ENCODE results near the gene PXDN. TPM values are rescaled to one million over a fixed set of nuclear protein-coding genes. Genes with fewer than 3 reads are reported as not detected.
"Not testable (repeated sequence)": the region's sequence is repeated elsewhere in the genome, so short reads cannot be mapped to it uniquely, and the experiment has no call there.

Gene PXDN
- polyA plus RNA-seq, 4 donors = 154 to 191 (median 170) TPM

DNA sequence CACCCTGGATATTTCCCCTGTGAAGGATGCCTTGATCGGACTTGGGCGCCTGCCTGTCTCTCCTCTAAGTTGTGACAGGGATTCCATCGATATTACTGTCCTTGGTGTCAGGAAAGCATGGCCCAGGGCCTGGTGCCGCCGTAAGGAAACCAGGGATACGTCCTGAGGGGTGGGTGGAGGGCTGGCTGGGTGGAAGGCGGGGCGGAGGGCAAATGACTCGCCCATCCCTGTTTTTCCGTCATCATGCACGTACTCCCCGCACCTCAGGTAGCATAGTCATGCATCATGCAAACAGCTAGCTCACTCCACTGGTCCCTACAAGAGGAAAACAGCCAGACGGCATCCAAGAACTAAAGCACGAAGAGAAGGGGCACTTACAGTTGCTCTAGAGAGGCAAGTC is 57.1 kb downstream of the PXDN start:
- no peak for DNase-seq (ENCODE audit: low read depth in 4 of 4, low spot score in 2 of 4)

DNA sequence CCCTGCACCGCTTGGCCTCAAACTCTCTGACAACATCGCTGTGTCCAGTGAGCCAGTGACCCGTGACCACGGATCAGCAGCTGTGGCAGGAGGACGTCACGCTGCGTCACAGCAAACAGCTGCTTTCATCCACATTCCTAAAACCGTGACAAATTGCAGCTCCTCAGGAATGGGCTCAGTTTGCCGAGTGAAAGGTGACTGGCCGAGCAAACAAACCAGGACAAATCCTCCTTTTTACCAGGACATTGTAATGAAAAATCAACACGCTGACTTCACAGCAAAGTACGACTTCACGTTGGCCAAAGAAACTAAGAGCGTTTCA is 57.6 kb downstream of the PXDN start:
- DNase-seq (ENCODE audit: low read depth in 4 of 4, low spot score in 2 of 4) = no peak

DNA sequence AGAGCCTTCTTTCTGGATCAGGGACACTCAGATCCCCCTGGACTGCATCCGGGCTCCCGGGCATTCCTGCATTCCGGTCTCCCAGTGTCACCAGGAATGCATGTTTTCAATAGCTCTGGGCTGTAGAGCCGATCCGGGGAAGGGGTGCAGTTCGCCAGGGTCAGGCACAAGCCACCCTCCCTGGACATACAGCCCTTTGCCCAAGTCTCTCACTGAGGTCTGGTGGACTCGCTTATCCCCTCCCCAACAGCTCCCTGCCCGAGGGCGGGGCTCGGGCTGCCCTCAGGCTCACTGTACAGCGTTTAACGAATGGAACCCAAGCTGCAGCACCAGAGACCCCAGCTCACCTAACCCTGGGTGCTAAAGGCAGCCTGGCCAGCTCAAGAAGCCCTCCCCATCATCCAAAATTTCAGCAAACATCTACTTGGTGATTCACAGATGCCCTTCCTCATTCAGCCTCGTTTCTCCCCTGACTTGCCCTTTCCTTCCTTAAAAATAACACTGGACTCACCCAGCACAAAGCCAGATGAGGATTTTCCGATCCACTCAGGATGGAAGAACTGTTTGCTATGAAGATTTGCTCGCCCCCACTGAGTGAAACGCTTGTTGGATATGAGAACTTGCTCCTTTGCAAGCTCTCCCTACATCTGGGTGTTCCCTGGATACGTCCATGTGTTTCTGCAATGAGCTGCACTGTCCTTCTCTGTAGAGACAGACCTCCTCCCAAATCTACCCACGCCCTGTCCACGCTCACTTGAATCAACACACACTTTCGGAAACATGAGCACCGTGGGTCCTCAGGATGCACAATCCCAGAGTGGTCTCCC is 58.1 kb downstream of the PXDN start:
- DNase-seq (ENCODE audit: low read depth in 4 of 4, low spot score in 2 of 4) = no peak

DNA sequence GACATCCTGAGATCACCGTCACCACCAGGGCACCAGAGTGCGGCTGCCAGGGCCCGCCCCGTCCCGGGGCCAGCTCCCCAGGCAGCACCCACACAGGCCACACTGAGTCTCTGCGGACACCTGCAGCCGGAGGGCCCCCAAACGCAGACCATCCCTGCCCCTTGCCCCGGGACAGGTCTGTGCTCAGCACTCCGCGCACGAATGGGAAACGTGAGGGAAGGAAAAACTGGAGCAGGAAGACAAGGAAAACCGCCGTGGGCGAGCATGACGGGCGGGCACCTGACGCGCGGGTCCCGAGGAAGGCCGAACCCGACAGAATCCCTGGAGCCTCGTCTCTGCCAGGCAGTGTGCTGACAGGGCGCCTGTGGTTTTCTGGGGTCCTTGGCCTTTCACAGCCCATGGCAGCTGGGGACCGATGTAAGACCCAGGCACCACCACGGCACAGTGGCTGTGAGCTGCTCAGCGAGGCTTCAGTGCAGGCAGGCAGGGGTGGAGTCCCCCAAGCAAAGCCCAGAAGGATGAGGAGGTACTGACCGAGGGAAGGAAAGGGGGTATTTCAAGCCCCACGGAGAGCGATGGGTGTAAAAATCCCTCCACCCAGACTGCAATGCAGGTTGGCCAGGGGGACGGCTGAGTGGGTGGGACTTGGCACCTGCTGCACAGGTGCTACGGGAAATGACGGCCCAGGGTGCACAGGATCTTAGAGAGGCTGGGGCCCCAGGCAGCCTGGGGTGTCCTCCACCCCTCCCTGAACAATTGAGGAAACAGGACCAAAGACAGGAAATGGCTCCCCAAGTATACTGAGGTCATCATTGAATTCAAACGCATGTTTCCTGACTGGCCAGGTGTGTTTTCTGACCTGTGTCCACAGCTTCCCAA is 59.0 kb downstream of the PXDN start:
- no peak for DNase-seq (ENCODE audit: low read depth in 4 of 4, low spot score in 2 of 4)

DNA sequence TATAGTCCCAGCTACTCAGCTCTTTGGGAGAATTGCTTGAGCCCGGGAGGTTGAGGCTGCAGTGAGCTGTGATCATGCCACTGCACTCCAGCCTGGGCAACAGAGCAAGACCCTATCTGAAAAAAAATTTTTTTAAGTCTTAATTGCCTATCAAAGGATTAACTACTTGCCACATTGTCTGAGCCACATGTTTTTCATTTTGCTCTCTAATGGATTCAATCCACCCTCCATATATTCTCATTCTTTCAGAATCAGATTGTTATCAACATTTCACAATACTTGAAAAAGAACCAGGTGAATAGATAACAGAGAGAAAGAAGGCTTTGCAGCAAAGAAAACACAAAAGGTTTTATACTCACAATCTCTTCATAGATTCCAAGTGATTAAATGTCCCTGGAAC is 61.0 kb downstream of the PXDN start:
- no peak for DNase-seq (ENCODE audit: low read depth in 4 of 4, low spot score in 2 of 4)

DNA sequence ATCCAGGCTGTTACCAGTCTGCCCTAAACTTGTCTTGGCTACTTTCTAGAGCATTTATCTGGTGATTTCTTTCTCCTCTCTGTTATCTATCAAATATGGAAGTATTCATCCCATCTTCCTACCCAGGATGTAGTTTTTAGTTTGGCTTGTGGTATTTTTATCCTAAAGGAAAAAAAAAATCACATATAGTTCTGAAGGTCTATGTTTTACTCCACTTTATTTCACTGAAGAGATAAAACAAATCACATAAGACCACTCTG is 62.2 kb downstream of the PXDN start:
- no peak for DNase-seq (ENCODE audit: low read depth in 4 of 4, low spot score in 2 of 4)

DNA sequence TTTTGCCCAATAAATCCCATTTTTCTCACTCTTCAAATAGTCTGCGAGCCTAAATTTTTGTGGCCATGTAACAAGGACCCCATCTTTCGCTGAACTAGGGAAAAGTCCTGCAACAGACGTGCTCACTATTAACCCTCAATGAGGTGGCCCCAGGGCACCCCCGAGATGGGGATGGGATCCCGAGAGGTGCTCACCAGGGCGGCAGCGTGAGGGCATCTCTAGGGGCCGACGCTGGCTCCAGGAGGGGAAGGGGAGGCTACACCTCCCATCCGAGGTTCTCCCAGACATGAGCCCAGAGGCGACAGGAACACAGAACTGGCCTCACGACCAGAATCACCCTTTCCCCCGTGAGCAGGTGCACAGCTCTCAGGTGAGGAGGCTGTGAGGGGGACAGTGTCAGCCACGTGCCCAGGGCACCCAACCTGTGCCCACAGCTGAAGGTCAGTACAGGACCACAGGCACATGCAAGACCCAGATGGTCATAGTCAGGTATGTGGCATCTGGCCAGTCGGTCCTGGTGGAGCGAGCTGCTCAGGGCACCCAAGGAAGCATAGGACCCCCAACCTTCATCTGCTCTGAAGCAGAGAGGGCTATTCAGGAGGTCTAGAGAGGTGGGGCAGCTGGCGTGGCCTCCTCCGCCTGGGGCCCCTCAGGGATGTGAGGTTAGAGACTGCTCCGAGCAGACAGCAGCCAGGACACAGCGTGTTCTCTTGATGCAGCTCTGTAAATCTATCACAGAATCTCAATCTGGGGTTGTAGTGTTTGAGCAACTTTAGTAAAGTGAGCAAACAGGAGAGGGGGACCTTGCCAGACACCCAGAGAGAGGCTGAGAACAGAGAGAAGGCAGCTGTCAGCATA is 62.8 kb downstream of the PXDN start:
- DNase-seq (ENCODE audit: low read depth in 4 of 4, low spot score in 2 of 4) = no peak

DNA sequence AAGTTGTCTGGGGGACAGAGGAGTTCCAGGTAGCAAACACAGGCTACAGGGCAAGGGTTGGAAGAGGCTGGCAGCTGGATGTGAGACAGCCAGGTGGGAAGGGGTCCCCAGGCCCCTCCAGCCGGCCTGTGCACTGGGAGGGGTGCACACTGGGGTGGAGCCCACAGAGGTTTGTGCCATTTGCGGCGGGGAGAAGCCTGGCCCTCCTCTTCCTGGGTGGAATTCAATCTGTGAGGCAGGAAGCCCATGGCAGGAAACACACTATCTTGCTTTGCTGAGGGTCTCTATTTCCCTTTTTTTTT is 63.3 kb downstream of the PXDN start:
- no peak for DNase-seq (ENCODE audit: low read depth in 4 of 4, low spot score in 2 of 4)

DNA sequence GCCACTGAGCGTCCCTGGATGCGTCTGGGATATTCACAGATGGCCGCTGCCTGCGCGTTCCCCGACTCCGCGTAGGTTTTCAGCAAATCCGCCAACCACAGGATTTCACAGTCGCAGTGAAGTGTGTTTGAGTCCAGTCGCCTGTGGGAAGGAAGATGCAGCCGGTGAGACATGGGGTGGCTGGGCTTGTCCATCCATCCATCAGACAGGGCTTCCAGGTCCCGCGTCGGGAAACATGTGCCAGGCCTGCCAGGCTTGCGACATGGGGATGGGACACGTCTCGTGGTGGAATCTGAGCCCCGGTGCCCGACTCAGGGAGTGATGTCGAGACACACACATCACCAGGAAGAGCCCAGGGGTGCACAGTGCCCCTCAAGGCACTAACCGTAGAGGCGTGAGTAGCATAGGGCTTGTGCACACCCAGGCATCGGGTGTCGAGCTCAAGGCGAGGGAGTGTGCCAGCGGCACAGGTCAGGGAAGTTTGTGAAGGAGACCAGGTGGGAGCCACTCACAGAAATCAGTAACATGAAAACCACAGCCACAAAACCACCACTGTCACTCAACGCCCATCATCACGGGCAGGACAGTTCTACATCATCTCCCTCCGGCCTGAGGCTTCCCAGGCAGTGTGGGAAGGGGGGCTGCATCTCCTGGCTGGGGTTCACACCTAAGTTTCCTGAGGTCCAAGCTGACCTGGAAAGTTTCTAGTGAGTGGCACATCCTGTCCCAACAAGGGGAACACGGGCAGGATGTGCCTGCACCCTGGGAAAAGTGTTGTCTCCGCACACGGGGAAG is 63.9 kb downstream of the PXDN start:
- DNase-seq (ENCODE audit: low read depth in 4 of 4, low spot score in 2 of 4) = no peak

DNA sequence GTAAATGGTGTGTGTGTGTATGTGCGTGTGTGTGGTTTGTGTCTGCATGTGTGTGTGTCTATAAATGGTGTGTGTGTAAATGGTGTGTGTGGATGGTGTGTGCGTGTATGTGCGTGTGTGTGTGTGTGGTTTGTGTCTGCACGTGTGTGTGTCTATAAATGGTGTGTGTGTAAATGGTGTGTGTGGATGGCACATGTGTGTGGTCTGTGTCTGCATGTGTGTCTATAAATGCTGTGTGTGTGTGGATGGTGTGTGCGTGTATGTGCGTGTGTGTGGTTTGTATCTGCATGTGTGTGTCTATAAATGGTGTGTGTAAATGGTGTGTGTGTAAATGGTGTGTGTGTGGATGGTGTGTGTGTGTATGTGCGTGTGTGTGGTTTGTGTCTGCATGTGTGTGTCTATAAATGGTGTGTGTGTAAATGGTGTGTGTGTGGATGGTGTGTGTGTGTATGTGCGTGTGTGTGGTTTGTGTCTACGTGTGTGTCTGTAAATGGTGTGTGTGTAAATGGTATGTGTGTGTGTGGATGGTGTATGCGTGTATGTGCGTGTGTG is 64.8 kb downstream of the PXDN start:
- not testable (repeated sequence) for DNase-seq (ENCODE audit: low read depth in 4 of 4, low spot score in 2 of 4)

DNA sequence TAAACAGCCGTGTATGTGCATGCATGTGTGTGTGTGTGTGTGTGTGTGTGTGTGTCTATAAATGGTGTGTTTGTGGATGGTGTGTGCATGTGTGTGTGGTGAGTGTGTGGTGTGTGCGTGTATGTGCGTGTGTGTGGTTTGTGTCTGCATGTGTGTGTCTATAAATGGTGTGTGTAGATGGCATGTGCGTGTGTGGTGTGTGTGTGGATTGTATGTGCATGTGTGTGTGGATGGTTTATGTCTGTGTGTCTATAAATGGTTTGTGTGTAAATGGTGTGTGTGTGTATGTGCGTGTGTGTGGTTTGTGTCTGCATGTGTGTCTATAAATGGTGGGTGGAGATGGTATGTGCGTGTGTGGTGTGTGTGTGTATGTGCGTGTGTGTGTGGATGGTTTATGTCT is 65.2 kb downstream of the PXDN start:
- not testable (repeated sequence) for DNase-seq (ENCODE audit: low read depth in 4 of 4, low spot score in 2 of 4)

DNA sequence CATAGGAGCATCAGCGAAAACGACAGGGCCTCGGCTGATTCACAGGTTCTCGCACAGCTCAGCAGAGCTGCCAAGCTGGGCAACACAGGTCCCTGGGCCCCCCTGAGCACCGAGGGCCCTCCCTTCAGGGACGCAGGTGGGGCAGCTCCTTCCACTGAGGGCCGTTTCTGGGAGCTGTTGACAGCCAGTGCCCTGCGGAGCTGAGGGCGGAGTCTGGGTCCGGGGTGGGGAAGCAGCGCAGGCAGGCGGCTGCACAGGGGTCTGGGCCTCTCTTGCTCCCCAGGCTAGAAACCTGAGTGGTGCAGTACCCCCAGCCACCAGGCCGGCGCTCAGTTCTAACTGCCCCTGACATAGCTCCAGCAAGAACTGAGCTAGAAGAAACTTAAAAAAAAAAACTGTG is 65.7 kb downstream of the PXDN start:
- no peak for DNase-seq (ENCODE audit: low read depth in 4 of 4, low spot score in 2 of 4)

DNA sequence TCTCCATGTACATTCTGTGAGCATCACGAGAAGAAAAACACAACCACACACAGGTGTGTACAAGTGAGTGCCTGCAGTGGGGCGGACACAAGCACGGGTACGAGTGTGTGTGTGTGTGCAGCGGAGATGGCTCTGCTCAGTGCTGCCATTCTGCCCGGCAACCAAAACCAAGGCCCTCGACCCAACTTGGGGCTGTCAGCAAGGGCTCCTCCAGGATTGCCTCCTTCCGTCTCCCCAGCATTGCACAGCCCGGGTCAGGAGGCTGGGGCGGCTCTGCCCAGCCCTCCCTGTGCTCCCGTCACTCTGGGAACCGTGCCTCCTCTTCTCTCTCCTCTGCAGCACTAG is 66.5 kb downstream of the PXDN start:
- DNase-seq (ENCODE audit: low read depth in 4 of 4, low spot score in 2 of 4) = no peak

DNA sequence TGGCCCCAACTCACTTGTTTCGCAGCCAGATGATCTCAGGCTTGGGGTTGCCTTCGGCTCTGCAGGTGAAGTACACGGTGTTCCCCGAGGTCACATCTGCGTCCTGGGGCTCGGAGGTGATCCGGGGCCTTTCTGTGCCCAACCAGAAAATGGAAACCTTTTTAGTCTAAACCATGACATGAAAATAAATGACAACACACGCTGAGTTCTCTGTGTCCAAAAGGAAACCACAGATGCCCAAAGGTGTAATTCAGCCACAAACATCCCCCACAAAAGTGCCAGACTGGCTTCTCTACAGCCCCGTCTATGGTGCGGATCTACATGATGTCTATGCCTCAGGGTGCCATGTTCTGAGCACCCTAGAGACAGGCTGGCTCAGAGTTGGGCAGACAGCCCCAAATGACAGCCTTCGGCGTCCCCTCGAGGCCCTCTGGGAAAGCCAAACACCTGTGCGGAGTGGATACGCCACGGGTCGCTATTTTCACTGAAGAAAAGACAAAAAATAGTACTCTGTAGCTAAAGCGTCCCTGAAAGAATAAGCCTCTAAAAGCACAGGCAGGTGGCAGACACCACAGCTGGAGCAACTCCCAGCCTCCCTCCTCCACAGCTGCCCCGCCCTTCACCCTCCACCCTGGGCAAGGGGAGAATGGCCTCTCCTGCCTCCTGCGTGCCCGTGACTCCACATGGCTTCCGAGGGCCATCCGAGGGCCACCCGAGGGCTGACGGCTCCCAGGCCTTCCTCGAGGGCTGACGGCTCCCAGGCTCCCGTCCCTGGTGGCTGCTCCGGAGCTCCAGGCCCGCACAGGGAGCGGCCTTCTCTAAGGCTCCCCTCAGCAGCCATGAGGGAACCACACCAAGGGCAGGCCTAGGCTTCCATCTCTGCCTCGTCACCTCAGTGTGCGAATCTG is 67.1 kb downstream of the PXDN start:
- no peak for DNase-seq (ENCODE audit: low read depth in 4 of 4, low spot score in 2 of 4)

DNA sequence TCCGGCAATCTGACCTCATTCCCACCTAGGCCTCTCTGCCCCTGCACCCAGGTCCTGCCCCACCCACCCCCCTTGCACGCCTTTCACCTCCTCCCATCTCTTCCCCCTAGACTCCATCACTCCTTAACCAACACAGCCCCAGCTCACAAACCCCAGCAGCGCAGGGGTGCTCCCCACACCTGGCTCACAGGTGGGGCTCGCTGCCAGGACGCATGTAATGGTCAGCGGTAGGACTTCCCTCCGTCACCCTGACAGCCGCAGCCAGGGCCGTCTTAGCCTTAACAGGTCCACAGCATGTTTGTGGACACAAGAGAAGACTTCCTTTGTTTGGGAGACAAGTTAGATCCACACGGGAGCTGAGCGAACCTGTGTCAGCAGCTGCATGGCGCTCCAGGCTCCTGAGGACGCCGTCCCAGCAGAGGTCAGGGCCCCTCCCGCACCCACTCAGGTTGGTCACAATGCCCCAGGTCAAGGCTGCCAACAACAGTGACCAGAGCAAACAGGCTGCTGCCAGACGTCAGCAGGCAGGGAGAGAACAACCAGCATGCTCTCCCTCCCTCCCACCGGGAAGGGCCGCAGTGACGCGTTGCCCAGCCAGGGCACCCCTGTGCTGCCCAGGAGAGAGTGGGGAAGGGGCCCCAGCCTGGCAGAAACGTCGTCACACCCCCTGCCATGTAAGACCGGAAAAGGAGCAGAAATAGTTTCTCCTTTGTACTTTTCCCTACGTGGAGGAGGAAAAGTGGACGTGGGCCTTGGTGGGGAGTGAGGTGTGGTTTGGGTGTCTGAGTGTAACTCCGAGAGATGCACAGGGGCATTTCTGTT is 68.0 kb downstream of the PXDN start:
- no peak for DNase-seq (ENCODE audit: low read depth in 4 of 4, low spot score in 2 of 4)

DNA sequence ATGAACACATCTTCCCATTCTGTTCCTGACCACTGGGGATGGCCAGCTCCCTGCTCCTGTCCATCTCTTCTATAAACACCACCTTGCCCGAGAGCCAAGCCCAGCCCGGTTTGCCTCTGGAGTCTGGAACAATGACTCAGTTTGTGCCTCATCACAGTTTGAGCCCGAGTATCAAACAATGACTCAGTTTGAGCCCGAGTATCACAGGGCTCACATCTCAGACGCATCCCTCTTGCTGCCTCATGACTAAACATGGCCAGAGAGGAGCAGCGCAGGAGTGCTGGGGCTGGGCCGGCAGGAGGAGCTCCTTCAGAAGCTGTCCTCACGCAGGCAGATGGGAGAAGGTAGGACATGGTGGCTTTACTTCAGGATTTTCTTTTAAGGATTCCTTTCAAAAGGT is 68.7 kb downstream of the PXDN start:
- DNase-seq (ENCODE audit: low read depth in 4 of 4, low spot score in 2 of 4) = no peak

DNA sequence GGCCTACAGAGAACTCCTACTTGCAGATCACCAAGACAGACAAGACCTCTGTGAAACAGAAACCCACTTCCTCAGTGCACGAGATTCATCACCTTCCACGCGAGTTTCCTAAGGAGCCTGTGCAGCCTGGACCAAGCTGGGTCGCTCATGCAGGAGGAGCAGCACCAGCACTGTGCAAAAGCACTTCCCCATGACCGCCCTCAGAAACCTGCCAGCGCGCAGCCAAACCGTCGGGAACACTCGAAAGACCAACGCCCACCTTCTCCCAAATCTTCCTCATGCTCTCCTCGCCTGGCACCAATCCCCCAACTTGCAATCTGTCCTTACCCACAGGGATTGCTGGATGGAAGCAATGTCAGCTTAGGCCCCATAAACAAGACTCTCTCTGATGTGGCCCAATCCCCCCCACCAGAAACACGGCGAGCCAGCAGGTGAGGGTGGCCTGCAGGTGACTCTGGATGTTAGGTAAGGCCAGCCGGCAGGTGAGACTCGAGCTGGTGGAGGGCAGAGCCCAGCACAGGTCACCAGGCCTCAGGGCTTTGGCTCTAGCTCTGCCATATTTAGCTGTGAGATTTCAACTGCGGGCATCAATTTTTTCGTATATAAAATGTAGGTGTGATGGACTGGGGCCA is 69.4 kb downstream of the PXDN start:
- no peak for DNase-seq (ENCODE audit: low read depth in 4 of 4, low spot score in 2 of 4)

DNA sequence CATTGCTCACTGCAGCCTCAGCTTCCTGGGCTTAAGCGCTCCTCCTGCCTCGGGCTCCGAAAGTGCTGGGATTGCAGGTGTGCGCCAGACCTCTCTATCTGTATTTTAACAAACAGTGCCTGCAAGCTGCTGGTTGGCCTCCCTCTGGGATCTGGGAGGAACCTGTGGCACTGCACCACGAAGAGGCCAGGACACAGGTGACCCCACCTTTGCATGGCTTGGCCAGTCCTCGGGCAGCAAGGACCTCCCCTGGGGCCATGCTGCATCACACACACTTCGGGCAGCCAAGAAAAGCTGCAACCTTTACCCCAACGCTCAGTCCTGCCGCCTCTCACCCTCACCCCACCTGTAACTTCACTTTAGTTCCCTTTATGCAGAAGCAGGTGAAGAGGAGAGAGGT is 70.0 kb downstream of the PXDN start:
- DNase-seq (ENCODE audit: low read depth in 4 of 4, low spot score in 2 of 4) = no peak

Data from left renal cortex interstitium (tissue), 4 donors.